Right cardiac atrium (tissue), 5 donors: ENCODE measurements around the gene PPP2R5D. TPM values are rescaled to one million over a fixed set of nuclear protein-coding genes. Genes with fewer than 3 reads are reported as not detected.

ENCODE experiments used
- ATAC-seq, 2 donors: fragments of 200-7000 bp; cut with Tn5 transposase; one replicate each; pipeline versions ENCODE4 v1.8.0 to v1.9.1; 2020; ENCODE audit warnings: moderate library complexity in 2 of 2, mild to moderate bottlenecking in 1 of 2
- DNase-seq, 3 donors: peaks; one replicate each; pipeline ENCODE4 v3.0.0-alpha.2; 2020
- H3K27ac ChIP-seq: one replicate; pipeline ENCODE4 v1.5.1; 2013; ENCODE audit warnings: mild to moderate bottlenecking, low read length, control low read depth, moderate library complexity
- H3K27me3 ChIP-seq: one replicate; pipeline ENCODE4 v1.6.1; 2013; ENCODE audit not compliant: control insufficient read depth, insufficient read depth
- H3K4me1 ChIP-seq: one replicate; pipeline ENCODE4 v1.6.1; 2013; ENCODE audit warnings: low read length; ENCODE audit not compliant: control insufficient read depth, insufficient read depth
- H3K4me3 ChIP-seq: one replicate; pipeline ENCODE4 v1.5.1; 2013; ENCODE audit warnings: low read length, control low read depth
- H3K9me3 ChIP-seq: one replicate; pipeline ENCODE4 v1.6.1; 2013; ENCODE audit warnings: low read length; ENCODE audit not compliant: control insufficient read depth
- WGBS: extraction: QIAGEN DNeasy Blood & Tissue Kit; methylation state at CpG from one replicate; pipeline ENCODE4 v1.1.7; 2013; 5-methylcytosine and 5-hydroxymethylcytosine counted together
- intact Hi-C, 4 donors: fragments of 100-400 bp; cut with DNase I; formaldehyde crosslinking; loops; one replicate each; pipeline versions ENCODE4 v1.11.0 to v1.14.0; 2022 to 2023
- polyA plus RNA-seq: library from polyadenylated mRNA; stranded (reverse); fragments of 200-250 nt; gene quantifications from one replicate; pipeline ENCODE4 v1.2.3, GENCODE V29; 2013
- total RNA-seq, 4 donors: library from RNA; stranded (reverse); fragmentation: NEBNext Ultra II Directional; extraction: Animal tissue kit (Norgen Biotek cat#: 25700); gene quantifications; one replicate each; pipeline ENCODE4 v1.2.1, GENCODE V29; 2021
- donor health status: healthy with polysubstance abuse.
- donor health status: DM: no; HTN: yes; CAD: no.
- donor health status: DM: no; HTN: no; CAD: no.
- donor health status: DM: no; HTN: yes; CAD: no; lungs with severe emphysema.
- donor health status: DM: yes; HTN: yes; CAD: no.

Gene PPP2R5D
- total and polyA plus RNA-seq, 5 donors: 26.4 to 39.3 (median 37.5) TPM

GRCh38 chr6:43014434-43014909 is 30.1 kb downstream of the PPP2R5D start:
- under 1% methylated on average over 7 of the region's 7 CpGs for WGBS
- DNase-seq: no peak
- intact Hi-C loops: loop anchor here in 2 of 4 donors (5.0 kb wide), 2 partner anchors 38 to 128 kb away; partner anchors contain the start of gene CUL7 (in 1 of the 2)

GRCh38 chr6:43016176-43016942 is 32.0 kb downstream of the PPP2R5D start:
- Histone ChIP-seq H3K4me1 (peaks cover 6% of the 10 kb centered on the region), H3K9me3 (no peaks in the 10 kb centered on the region), H3K27me3 (no peaks in the 10 kb centered on the region), H3K27ac (peak overlapping the region; percentile 46), H3K4me3 (no peak overlapping the region)
- WGBS: 63% methylated on average over 7 of the region's 7 CpGs
- DNase-seq (peak in 1 of 3 donors; percentile 25), ATAC-seq (no peak)
- intact Hi-C loops: loop anchor here in 1 of 4 donors (5.0 kb wide), 1 partner anchor 36 kb away; the partner anchor contains the start of gene CUL7

More at GRCh38 chr6:43014434-43014909, 30.1 kb downstream of the PPP2R5D start:
- no peak for ATAC-seq
- peak overlapping the region; percentile 28 for H3K27ac ChIP-seq
- H3K9me3 ChIP-seq: no peaks in the 10 kb centered on the region
- H3K27me3 ChIP-seq: no peaks in the 10 kb centered on the region
- H3K4me1 ChIP-seq: peaks cover 3% of the 10 kb centered on the region
- H3K4me3 ChIP-seq: peak overlapping the region; percentile 49

GRCh38 chr6:43016943-43017334 is 32.6 kb downstream of the PPP2R5D start:
- ATAC-seq (no peak), DNase-seq (peak in 2 of 3 donors; percentile 71 to 72)
- H3K27ac ChIP-seq: peak overlapping the region; percentile 46
- peaks cover 6% of the 10 kb centered on the region for H3K4me1 ChIP-seq
- H3K27me3 ChIP-seq: no peaks in the 10 kb centered on the region
- no peaks in the 10 kb centered on the region for H3K9me3 ChIP-seq
- no peak overlapping the region for H3K4me3 ChIP-seq
- WGBS: 69% methylated on average over 12 of the region's 12 CpGs
- intact Hi-C loops: loop anchor here in 1 of 4 donors (5.0 kb wide), 1 partner anchor 35 kb away; the partner anchor contains the start of gene CUL7

- Histone ChIP-seq H3K27ac (no peak overlapping the region), H3K9me3 (no peaks in the 10 kb centered on the region), H3K27me3 (no peaks in the 10 kb centered on the region), H3K4me3 (no peak overlapping the region), H3K4me1 (peaks cover 3% of the 10 kb centered on the region)
- 91% methylated on average over 2 of the region's 2 CpGs for WGBS
- ATAC-seq (no peak), DNase-seq (no peak)
- intact Hi-C loops: loop anchor here in 1 of 4 donors (5.0 kb wide), 1 partner anchor 33 kb away; the partner anchor contains the start of gene CUL7
These were observed 34.8 kb downstream of the PPP2R5D start for GRCh38 chr6:43019152-43019551.

- Histone ChIP-seq H3K9me3 (no peaks in the 10 kb centered on the region), H3K27ac (no peak overlapping the region), H3K4me1 (peaks cover 3% of the 10 kb centered on the region), H3K27me3 (no peaks in the 10 kb centered on the region), H3K4me3 (no peak overlapping the region)
- intact Hi-C loops: no loop called here
- DNase-seq (no peak), ATAC-seq (no peak)
- WGBS: 94% methylated on average over 3 of the region's 3 CpGs
These were observed 35.8 kb downstream of the PPP2R5D start for GRCh38 chr6:43020052-43020705.

- H3K27ac ChIP-seq: peak overlapping the region; percentile 62
- 48% methylated on average over 5 of the region's 5 CpGs for WGBS
- H3K4me1 ChIP-seq: peaks cover 3% of the 10 kb centered on the region
- peak overlapping the region; percentile 82 for H3K4me3 ChIP-seq
- no peaks in the 10 kb centered on the region for H3K27me3 ChIP-seq
- intact Hi-C loops: no loop called here
- peak; percentile 9 to 11 for ATAC-seq
- no peaks in the 10 kb centered on the region for H3K9me3 ChIP-seq
- peak in 1 of 3 donors; percentile 51 for DNase-seq
These were observed 36.5 kb downstream of the PPP2R5D start for GRCh38 chr6:43020847-43021246.

GRCh38 chr6:43021270-43022047 is 37.1 kb downstream of the PPP2R5D start, which contains the start of gene RRP36:
TSS of gene RRP36 (plus strand) at chr6:43021623. CDS start at chr6:43021655, 32 bp downstream.
- peaks cover 3% of the 10 kb centered on the region for H3K4me1 ChIP-seq

GRCh38 chr6:43024436-43024835 is 40.1 kb downstream of the PPP2R5D start:
- ATAC-seq: no peak
- DNase-seq: no peak
- Histone ChIP-seq H3K27me3 (no peaks in the 10 kb centered on the region), H3K27ac (no peak overlapping the region), H3K4me3 (no peak overlapping the region), H3K4me1 (peaks cover 3% of the 10 kb centered on the region), H3K9me3 (no peaks in the 10 kb centered on the region)
- intact Hi-C loops: no loop called here
- 78% methylated on average over 2 of the region's 2 CpGs for WGBS

More at GRCh38 chr6:43021270-43022047, 37.1 kb downstream of the PPP2R5D start, which contains the start of gene RRP36:
- Histone ChIP-seq H3K27ac (peak within 1 kb of the TSS; percentile 62), H3K27me3 (no peaks in the 10 kb centered on the region), H3K4me3 (peak within 1 kb of the TSS; percentile 82), H3K9me3 (no peaks in the 10 kb centered on the region)
- intact Hi-C loops: no loop called here
- DNase-seq (peak; percentile 87 to 95 (median 93)), ATAC-seq (peak; percentile 85 to 89)
- WGBS: under 1% methylated on average over 56 of the region's 56 CpGs

- H3K9me3 ChIP-seq: no peaks in the 10 kb centered on the region
- ATAC-seq (no peak), DNase-seq (no peak)
- H3K4me3 ChIP-seq: no peak overlapping the region
- H3K27ac ChIP-seq: no peak overlapping the region
- no peaks in the 10 kb centered on the region for H3K4me1 ChIP-seq
- no peaks in the 10 kb centered on the region for H3K27me3 ChIP-seq
- 90% methylated on average over 5 of the region's 5 CpGs for WGBS
- intact Hi-C loops: no loop called here
These were observed 42.0 kb downstream of the PPP2R5D start for GRCh38 chr6:43026365-43026764.

GRCh38 chr6:43029120-43029519 is 44.8 kb downstream of the PPP2R5D start:
- H3K27me3 ChIP-seq: no peaks in the 10 kb centered on the region
- DNase-seq (no peak), ATAC-seq (no peak)
- intact Hi-C loops: no loop called here
- H3K4me3 ChIP-seq: no peak overlapping the region
- no peak overlapping the region for H3K27ac ChIP-seq
- WGBS: 87% methylated on average over 9 of the region's 9 CpGs
- no peaks in the 10 kb centered on the region for H3K4me1 ChIP-seq
- no peaks in the 10 kb centered on the region for H3K9me3 ChIP-seq
